ENCODE results near the gene SYT2. TPM values are rescaled to one million over a fixed set of nuclear protein-coding genes. Genes with fewer than 3 reads are reported as not detected.
"Not testable (repeated sequence)": the region's sequence is repeated elsewhere in the genome, so short reads cannot be mapped to it uniquely, and the experiment has no call there.

Gene SYT2
- total RNA-seq, 1 donor, result not detected

GRCh38 chr1:202745323-202745888 lies 35.2 kb upstream of the SYT2 start:
- DNase-seq (ENCODE audit: low read depth), result peak; percentile 61
- H3K4me3 ChIP-seq (ENCODE audit: low read depth, low read length), result no peak overlapping the region
- no peak for TF ChIP-seq CTCF (IDR thresholded peaks at IDR 0.05; ENCODE audit: insufficient read depth, low read depth, low read length)

GRCh38 chr1:202744770-202745169 lies 34.5 kb upstream of the SYT2 start:
- not testable (repeated sequence) for H3K4me3 ChIP-seq (ENCODE audit: low read depth, low read length); DNase-seq (ENCODE audit: low read depth)

GRCh38 chr1:202742496-202742895 lies 32.2 kb upstream of the SYT2 start:
- no peak for DNase-seq (ENCODE audit: low read depth)
- H3K4me3 ChIP-seq (ENCODE audit: low read depth, low read length), result no peak overlapping the region
- no peak for TF ChIP-seq CTCF (IDR thresholded peaks at IDR 0.05; ENCODE audit: insufficient read depth, low read depth, low read length)

GRCh38 chr1:202733251-202733650 lies 23.0 kb upstream of the SYT2 start:
- H3K4me3 ChIP-seq (ENCODE audit: low read depth, low read length), result no peak overlapping the region
- TF ChIP-seq CTCF (IDR thresholded peaks at IDR 0.05; ENCODE audit: insufficient read depth, low read depth, low read length), result no peak
- DNase-seq (ENCODE audit: low read depth), result no peak

- no peak for DNase-seq (ENCODE audit: low read depth)
- TF ChIP-seq CTCF (IDR thresholded peaks at IDR 0.05; ENCODE audit: insufficient read depth, low read depth, low read length), result no peak
- no peak overlapping the region for H3K4me3 ChIP-seq (ENCODE audit: low read depth, low read length)
Observed at GRCh38 chr1:202728951-202729350, 18.7 kb upstream of the SYT2 start.

- no peak for DNase-seq (ENCODE audit: low read depth)
- TF ChIP-seq CTCF (IDR thresholded peaks at IDR 0.05; ENCODE audit: insufficient read depth, low read depth, low read length), result no peak
- H3K4me3 ChIP-seq (ENCODE audit: low read depth, low read length), result no peak overlapping the region
Observed at GRCh38 chr1:202725526-202725925, 15.3 kb upstream of the SYT2 start.

GRCh38 chr1:202723708-202724107 lies 13.5 kb upstream of the SYT2 start:
- DNase-seq (ENCODE audit: low read depth), result no peak
- TF ChIP-seq CTCF (IDR thresholded peaks at IDR 0.05; ENCODE audit: insufficient read depth, low read depth, low read length), result no peak
- no peak overlapping the region for H3K4me3 ChIP-seq (ENCODE audit: low read depth, low read length)

- not testable (repeated sequence) for DNase-seq (ENCODE audit: low read depth); H3K4me3 ChIP-seq (ENCODE audit: low read depth, low read length)
Observed at GRCh38 chr1:202723046-202723445, 12.8 kb upstream of the SYT2 start.
